GM18951 (cell line): Measurements from ENCODE around the gene GYPA.
"Not testable (repeated sequence)": the region's sequence is repeated elsewhere in the genome, so short reads cannot be mapped to it uniquely, and the experiment has no call there.

Experiments used
- POLR2A ChIP-seq: IDR thresholded peaks from 4 replicates; pipeline ENCODE4 v1.6.1; 2011; ENCODE audit warnings: mild to moderate bottlenecking; ENCODE audit not compliant: insufficient read length, insufficient read depth; ENCODE audit errors: extremely low read depth
- in situ Hi-C: fragments of 300-500 bp; cut with MboI; formaldehyde crosslinking; loops from one replicate; pipeline ENCODE4 v1.12.0; 2022; ENCODE audit warnings: low sequenced_read_pairs, mixed read lengths, inconsistent platforms; ENCODE audit not compliant: unreplicated experiment

Gene GYPA

DNA sequence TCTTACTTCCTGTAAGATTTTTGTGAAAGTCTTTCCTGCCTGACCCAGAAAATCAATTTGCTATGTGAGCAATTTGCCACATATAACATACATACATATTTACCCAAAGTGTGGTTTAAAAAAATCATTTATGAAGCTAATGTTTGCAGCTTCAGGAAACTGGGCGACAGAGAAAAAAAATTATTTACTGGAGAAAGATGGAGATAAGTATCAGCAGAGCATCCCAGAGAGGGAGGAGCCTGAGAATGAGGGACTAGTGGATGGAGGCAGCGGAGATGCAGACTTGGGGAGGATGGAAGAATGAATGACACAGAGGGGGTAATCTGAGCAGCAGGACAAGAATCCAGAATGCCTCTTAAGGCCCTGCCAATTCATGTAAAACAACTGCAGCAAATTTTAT, 975 bp upstream of the GYPA start:
- in situ Hi-C loops, result no loop called here
- no peak for TF ChIP-seq POLR2A

DNA sequence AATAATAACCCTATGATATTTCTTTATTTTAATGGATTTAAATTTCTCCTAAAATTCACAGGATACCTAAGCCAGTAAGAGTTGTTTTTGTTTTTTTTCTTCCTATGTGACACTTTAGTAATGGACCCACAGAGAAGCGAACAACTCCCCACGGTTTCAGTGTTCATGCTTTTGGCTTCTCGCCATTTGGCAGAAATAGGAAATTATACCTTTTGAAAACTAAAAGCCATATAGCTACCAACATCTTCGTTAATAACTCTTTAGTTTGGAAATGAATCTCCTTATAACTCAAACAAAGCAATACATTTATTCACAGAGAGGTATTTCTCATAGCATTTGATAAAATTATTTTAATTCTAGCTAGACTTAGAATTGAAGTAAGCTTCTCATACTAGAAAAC, 527 bp downstream of the GYPA start:
- in situ Hi-C loops, result not testable (repeated sequence)

GRCh38 chr4:144139547-144139946, 971 bp downstream of the GYPA start:
- in situ Hi-C loops, result not testable (repeated sequence)

DNA sequence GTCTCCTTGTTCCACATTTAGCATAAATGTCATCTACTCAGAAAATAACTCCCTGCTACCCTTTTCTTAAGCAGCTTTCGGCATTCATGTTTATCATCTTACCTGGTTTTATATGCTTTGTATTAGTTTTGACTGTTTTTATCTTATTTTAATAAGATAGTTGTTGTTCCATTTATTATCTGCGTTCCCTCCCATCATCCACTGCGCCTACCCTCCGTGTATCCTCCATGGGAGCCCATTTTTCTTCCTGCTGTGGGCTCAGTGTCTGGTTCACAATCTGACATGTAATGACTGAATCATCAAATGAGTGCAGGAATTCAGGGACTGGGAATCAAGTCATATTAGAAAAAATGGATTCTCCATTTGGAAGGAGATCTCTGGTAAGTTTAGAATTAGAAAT, 2.3 kb downstream of the GYPA start:
- in situ Hi-C loops, result not testable (repeated sequence)

- in situ Hi-C loops, result not testable (repeated sequence)
Observed at GRCh38 chr4:144137137-144137931, 3.2 kb downstream of the GYPA start.

DNA sequence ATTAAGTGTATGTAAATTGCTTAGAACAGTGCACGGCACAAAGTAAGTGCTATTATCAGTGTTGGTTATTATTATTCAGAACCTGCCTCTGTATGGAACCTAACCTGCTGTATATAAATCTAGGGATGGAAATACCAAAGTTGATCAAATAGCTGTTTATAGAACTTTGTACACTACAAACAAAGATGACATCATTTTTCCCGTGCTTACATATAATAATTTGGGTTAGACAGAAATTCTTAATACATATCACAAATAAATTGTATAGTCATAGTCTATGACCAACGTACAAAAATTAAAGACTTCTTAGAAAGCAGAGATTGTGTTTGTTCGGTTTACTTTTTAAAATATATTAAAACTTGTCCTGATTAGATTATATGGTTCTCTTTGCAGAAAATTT, 4.3 kb downstream of the GYPA start:
- in situ Hi-C loops, result not testable (repeated sequence)

GRCh38 chr4:144130167-144130566, 10.4 kb downstream of the GYPA start:
- in situ Hi-C loops, result not testable (repeated sequence)

DNA sequence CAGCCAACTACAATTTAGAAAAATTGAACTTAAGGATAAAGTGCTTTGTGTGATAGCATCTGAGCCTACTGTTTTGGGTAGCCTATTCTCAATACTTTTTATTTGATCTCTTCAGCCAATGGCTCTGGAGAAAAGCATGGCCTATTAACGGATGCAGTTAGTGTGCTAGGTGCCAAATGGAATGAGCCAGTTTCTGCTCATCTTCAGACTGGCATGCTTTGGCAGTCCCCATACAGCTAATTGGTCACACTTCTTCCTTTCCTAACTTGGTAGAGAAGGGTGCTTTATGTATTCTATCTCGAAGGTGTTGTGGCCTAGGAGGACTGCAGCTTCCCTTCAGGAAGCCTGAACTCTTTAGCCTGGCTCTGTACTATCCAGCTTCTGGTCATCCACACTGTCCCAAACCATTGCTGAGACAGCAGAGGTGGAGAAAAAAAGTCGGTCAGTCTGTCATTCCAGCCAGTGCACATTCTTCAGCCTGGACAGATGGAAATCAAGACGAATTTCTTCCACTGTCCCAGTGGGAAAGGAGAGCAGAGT, 11.1 kb downstream of the GYPA start:
- in situ Hi-C loops, result not testable (repeated sequence)

DNA sequence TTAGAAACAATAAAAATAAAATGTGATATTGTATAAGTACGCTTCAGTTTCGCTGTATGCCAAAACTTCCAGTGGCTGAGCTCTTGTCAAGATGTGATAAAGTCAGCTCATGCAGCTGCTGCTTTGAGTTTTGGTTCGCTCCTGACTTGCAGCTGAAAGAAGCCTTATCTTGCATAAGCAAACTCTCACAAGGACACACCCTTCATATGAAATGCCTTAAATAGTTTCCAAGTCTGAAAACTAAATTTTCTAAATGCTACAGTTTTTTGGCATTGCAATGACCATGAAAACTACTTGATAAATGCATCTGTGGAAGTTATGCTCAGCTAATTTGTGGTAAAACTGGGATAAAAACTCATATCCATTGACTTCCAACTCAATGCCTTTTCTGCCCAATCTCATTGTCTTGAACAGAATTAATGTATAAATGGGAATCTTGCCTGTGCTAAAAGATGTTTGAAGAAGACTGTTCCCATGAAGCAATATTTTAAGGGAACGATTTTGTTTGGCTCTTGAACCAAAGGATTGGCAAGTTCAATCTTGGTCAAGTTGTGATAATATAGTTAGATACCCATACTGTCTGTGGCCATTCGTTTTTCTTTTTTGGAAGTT, 11.7 kb downstream of the GYPA start:
- in situ Hi-C loops, result not testable (repeated sequence)

DNA sequence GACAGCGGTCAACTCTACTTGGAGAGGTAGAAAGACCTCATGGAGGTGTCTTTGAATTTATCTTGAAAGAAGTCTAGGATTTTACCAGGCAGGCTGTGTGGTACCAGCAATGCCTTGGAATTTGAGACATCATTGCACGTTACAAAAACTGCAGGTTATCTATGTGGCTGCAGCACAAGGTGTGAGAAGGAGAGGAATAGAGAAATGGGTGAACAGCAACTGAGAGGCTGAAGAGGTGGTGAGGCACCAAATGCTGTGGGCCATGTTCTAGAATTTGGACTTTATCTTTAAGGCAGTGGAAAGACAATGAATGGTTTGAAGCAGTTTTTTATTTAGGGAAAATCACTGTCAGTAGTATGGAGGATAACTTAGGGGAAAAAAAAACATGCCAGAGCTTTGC, 15.4 kb downstream of the GYPA start:
- in situ Hi-C loops, result not testable (repeated sequence)

DNA sequence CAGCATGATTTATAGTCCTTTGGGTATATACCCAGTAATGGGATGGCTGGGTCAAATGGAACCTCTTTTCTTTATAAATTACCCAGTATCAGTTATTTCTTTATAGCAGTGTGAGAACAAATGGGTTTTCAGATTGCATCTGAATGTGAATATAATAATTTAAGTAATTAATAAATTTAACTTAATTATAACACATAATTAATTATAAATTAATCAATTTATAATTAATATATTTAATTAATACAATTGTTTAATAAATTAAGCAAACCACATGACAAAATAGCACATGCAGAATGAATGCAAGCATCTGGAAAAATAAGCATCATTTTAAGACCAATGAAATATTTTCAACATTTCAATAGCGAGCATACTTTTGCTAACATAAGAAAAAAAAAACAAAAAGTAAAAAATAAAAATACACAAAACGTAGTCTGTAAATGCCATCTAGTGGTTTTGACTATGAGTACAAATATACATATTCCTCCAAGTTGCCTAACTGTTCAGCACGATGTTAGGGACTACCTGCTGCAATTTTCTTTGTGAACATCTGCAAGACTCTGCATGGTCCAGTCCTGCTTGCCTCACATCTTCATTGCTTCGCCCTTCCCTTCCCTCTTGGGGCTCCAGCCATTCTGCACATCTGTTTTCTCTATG, 16.4 kb downstream of the GYPA start:
- in situ Hi-C loops, result not testable (repeated sequence)

DNA sequence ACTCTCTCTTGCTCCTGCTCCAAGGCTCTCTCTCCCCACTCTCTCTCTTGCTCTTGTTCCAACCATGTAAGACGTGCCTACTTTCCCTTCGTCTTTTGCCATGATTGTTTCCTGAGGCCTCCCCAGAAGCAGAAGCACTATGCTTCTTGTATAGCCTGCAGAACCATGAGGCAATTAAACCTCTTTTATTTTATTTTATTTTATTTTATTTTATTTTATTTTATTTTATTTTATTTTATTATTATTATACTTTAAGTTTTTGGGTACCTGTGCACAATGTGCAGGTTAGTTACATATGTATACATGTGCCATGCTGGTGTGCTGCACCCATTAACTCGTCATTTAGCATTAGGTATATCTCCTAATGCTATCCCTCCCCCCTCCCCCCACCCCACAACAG, 17.2 kb downstream of the GYPA start:
- in situ Hi-C loops, result not testable (repeated sequence)

DNA sequence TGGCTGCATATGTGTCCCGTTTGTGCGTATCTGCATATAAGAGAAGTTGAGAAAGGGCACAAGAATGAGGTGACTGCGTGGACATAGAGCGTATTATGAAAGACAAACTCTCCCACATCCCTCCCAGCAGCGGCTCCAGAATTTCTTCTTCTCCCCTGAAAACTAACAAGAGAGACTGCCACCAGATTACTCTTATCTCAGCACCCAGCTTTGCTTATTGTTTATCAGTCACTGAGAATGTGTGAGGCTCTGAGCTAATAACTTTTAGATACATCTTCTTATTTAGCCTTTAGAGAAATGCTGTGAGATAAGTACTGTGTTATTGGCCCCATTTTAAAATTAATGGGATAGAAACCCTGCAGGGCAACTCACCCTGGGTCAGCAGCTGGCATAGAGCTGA, 20.8 kb downstream of the GYPA start:
- in situ Hi-C loops, result not testable (repeated sequence)

GRCh38 chr4:144115519-144115918, 25.0 kb downstream of the GYPA start:
- TF ChIP-seq POLR2A, result no peak
- in situ Hi-C loops, result no loop called here

GRCh38 chr4:144113546-144113945, 27.0 kb downstream of the GYPA start:
- in situ Hi-C loops, result no loop called here
- TF ChIP-seq POLR2A, result no peak
